ENCODE data around the gene CABLES1.

Gene CABLES1

GRCh38 chr18:23178661-23179081, 43.4 kb downstream of the CABLES1 start:
- no peak overlapping the region for H3K14ac ChIP-seq (ENCODE audit: low read length)
- H2BK12ac ChIP-seq (ENCODE audit: low read length), result no peak overlapping the region
- H3K27me3 ChIP-seq (ENCODE audit: control insufficient read depth in 3 of 3, insufficient read depth in 3 of 3, low read depth in 1 of 3, low read length in 3 of 3), result no peaks in the 10 kb centered on the region
- no peak for DNase-seq (ENCODE audit: low spot score)
- H3K4me1 ChIP-seq (ENCODE audit: control insufficient read depth in 2 of 2, insufficient read depth in 1 of 2, low read depth in 1 of 2, low read length in 2 of 2), result peaks cover 0 to 9% of the 10 kb centered on the region in 2 donors
- H3K36me3 ChIP-seq (replicated peaks in 1 of 2; ENCODE audit: control insufficient read depth in 2 of 2, insufficient read depth in 2 of 2, low read length in 2 of 2), result no peaks in the 10 kb centered on the region
- H3K4ac ChIP-seq (ENCODE audit: low read length), result no peak overlapping the region
- H2BK120ac ChIP-seq (ENCODE audit: low read depth, low read length), result no peak overlapping the region
- WGBS, 2 donors (ENCODE audit: extremely low coverage in 2 of 2, insufficient read length in 2 of 2, insufficient replicate concordance in 1 of 2), result no CpG with 5 or more reads among the region's 6 CpGs
- H2BK15ac ChIP-seq (ENCODE audit: low read length), result no peak overlapping the region
- H2AFZ ChIP-seq (ENCODE audit: low read length), result no peak overlapping the region
- H3K4me2 ChIP-seq (ENCODE audit: insufficient read depth, low read length, poor library complexity, severe bottlenecking), result no peak overlapping the region
- no peak overlapping the region for H3K4me3 ChIP-seq (ENCODE audit: low read length in 2 of 2)
- no peak overlapping the region for H3K9ac ChIP-seq (ENCODE audit: low read depth, low read length, poor library complexity)
- H3K18ac ChIP-seq (ENCODE audit: low read length), result no peak overlapping the region
- H3K9me3 ChIP-seq (replicated peaks in 1 of 2; ENCODE audit: control insufficient read depth in 2 of 2, insufficient read depth in 1 of 2, low read depth in 1 of 2, low read length in 2 of 2), result peaks cover 0 to 2% of the 10 kb centered on the region in 2 donors
- no peak overlapping the region for H4K8ac ChIP-seq (ENCODE audit: low read depth, low read length)
- no peak overlapping the region for H3K27ac ChIP-seq (replicated peaks; ENCODE audit: low read length)
- H4K91ac ChIP-seq (ENCODE audit: low read depth, low read length, poor library complexity), result no peak overlapping the region
- no peak overlapping the region for H3K23ac ChIP-seq (ENCODE audit: low read depth, low read length, poor library complexity)
- no peak overlapping the region for H2BK5ac ChIP-seq (ENCODE audit: low read length)
- no peak overlapping the region for H2AK5ac ChIP-seq (ENCODE audit: low read depth, low read length)
- no peaks in the 10 kb centered on the region for H3K79me1 ChIP-seq (ENCODE audit: low read depth, low read length)

- no peak overlapping the region for H2BK120ac ChIP-seq (ENCODE audit: low read depth, low read length)
- H3K9ac ChIP-seq (ENCODE audit: low read depth, low read length, poor library complexity), result no peak overlapping the region
- H2AK5ac ChIP-seq (ENCODE audit: low read depth, low read length), result no peak overlapping the region
- H3K4ac ChIP-seq (ENCODE audit: low read length), result no peak overlapping the region
- no peak for DNase-seq (ENCODE audit: low spot score)
- H3K4me3 ChIP-seq (ENCODE audit: low read length in 2 of 2), result no peak overlapping the region
- H3K27ac ChIP-seq (replicated peaks; ENCODE audit: low read length), result no peak overlapping the region
- H3K9me3 ChIP-seq (replicated peaks in 1 of 2; ENCODE audit: control insufficient read depth in 2 of 2, insufficient read depth in 1 of 2, low read depth in 1 of 2, low read length in 2 of 2), result peaks cover 0 to 2% of the 10 kb centered on the region in 2 donors
- no peak overlapping the region for H3K4me2 ChIP-seq (ENCODE audit: insufficient read depth, low read length, poor library complexity, severe bottlenecking)
- peaks cover 0 to 9% of the 10 kb centered on the region in 2 donors for H3K4me1 ChIP-seq (ENCODE audit: control insufficient read depth in 2 of 2, insufficient read depth in 1 of 2, low read depth in 1 of 2, low read length in 2 of 2)
- no peak overlapping the region for H2AFZ ChIP-seq (ENCODE audit: low read length)
- H3K79me1 ChIP-seq (ENCODE audit: low read depth, low read length), result no peaks in the 10 kb centered on the region
- no peak overlapping the region for H2BK5ac ChIP-seq (ENCODE audit: low read length)
- H2BK15ac ChIP-seq (ENCODE audit: low read length), result no peak overlapping the region
- no peak overlapping the region for H3K23ac ChIP-seq (ENCODE audit: low read depth, low read length, poor library complexity)
- H3K14ac ChIP-seq (ENCODE audit: low read length), result no peak overlapping the region
- H4K8ac ChIP-seq (ENCODE audit: low read depth, low read length), result no peak overlapping the region
- no peaks in the 10 kb centered on the region for H3K27me3 ChIP-seq (ENCODE audit: control insufficient read depth in 3 of 3, insufficient read depth in 3 of 3, low read depth in 1 of 3, low read length in 3 of 3)
- no peak overlapping the region for H4K91ac ChIP-seq (ENCODE audit: low read depth, low read length, poor library complexity)
- H3K18ac ChIP-seq (ENCODE audit: low read length), result no peak overlapping the region
- no peak overlapping the region for H2BK12ac ChIP-seq (ENCODE audit: low read length)
- no CpG with 5 or more reads among the region's 6 CpGs for WGBS, 2 donors (ENCODE audit: extremely low coverage in 2 of 2, insufficient read length in 2 of 2, insufficient replicate concordance in 1 of 2)
- no peaks in the 10 kb centered on the region for H3K36me3 ChIP-seq (replicated peaks in 1 of 2; ENCODE audit: control insufficient read depth in 2 of 2, insufficient read depth in 2 of 2, low read length in 2 of 2)
Observed at GRCh38 chr18:23179416-23179815, 44.1 kb downstream of the CABLES1 start.

GRCh38 chr18:23181547-23181946, 46.3 kb downstream of the CABLES1 start:
- H3K27ac ChIP-seq (replicated peaks; ENCODE audit: low read length), result no peak overlapping the region
- peak overlapping the region; percentile 58 for H3K18ac ChIP-seq (ENCODE audit: low read length)
- H2BK15ac ChIP-seq (ENCODE audit: low read length), result no peak overlapping the region
- no peak overlapping the region for H3K4me2 ChIP-seq (ENCODE audit: insufficient read depth, low read length, poor library complexity, severe bottlenecking)
- no peak overlapping the region for H4K8ac ChIP-seq (ENCODE audit: low read depth, low read length)
- no peak overlapping the region for H2BK12ac ChIP-seq (ENCODE audit: low read length)
- H3K36me3 ChIP-seq (replicated peaks in 1 of 2; ENCODE audit: control insufficient read depth in 2 of 2, insufficient read depth in 2 of 2, low read length in 2 of 2), result no peaks in the 10 kb centered on the region
- no peak overlapping the region for H3K4ac ChIP-seq (ENCODE audit: low read length)
- no peak for DNase-seq (ENCODE audit: low spot score)
- H3K4me1 ChIP-seq (ENCODE audit: control insufficient read depth in 2 of 2, insufficient read depth in 1 of 2, low read depth in 1 of 2, low read length in 2 of 2), result peaks cover 0 to 6% of the 10 kb centered on the region in 2 donors
- H3K9ac ChIP-seq (ENCODE audit: low read depth, low read length, poor library complexity), result no peak overlapping the region
- H3K4me3 ChIP-seq (ENCODE audit: low read length in 2 of 2), result no peak overlapping the region
- H3K9me3 ChIP-seq (replicated peaks in 1 of 2; ENCODE audit: control insufficient read depth in 2 of 2, insufficient read depth in 1 of 2, low read depth in 1 of 2, low read length in 2 of 2), result peaks cover 0 to 2% of the 10 kb centered on the region in 2 donors
- H2AK5ac ChIP-seq (ENCODE audit: low read depth, low read length), result no peak overlapping the region
- no peak overlapping the region for H2BK120ac ChIP-seq (ENCODE audit: low read depth, low read length)
- no peak overlapping the region for H3K23ac ChIP-seq (ENCODE audit: low read depth, low read length, poor library complexity)
- no peak overlapping the region for H3K14ac ChIP-seq (ENCODE audit: low read length)
- H4K91ac ChIP-seq (ENCODE audit: low read depth, low read length, poor library complexity), result no peak overlapping the region
- no peak overlapping the region for H2BK5ac ChIP-seq (ENCODE audit: low read length)
- no peaks in the 10 kb centered on the region for H3K27me3 ChIP-seq (ENCODE audit: control insufficient read depth in 3 of 3, insufficient read depth in 3 of 3, low read depth in 1 of 3, low read length in 3 of 3)
- no peak overlapping the region for H2AFZ ChIP-seq (ENCODE audit: low read length)
- H3K79me1 ChIP-seq (ENCODE audit: low read depth, low read length), result no peaks in the 10 kb centered on the region

- H4K91ac ChIP-seq (ENCODE audit: low read depth, low read length, poor library complexity), result no peak overlapping the region
- H3K4ac ChIP-seq (ENCODE audit: low read length), result no peak overlapping the region
- DNase-seq (ENCODE audit: low spot score), result no peak
- H3K27ac ChIP-seq (replicated peaks; ENCODE audit: low read length), result no peak overlapping the region
- H3K9me3 ChIP-seq (replicated peaks in 1 of 2; ENCODE audit: control insufficient read depth in 2 of 2, insufficient read depth in 1 of 2, low read depth in 1 of 2, low read length in 2 of 2), result peaks cover 0 to 2% of the 10 kb centered on the region in 2 donors
- no peak overlapping the region for H2BK15ac ChIP-seq (ENCODE audit: low read length)
- no peak overlapping the region for H3K4me2 ChIP-seq (ENCODE audit: insufficient read depth, low read length, poor library complexity, severe bottlenecking)
- H3K4me3 ChIP-seq (ENCODE audit: low read length in 2 of 2), result no peak overlapping the region
- WGBS, 2 donors (ENCODE audit: extremely low coverage in 2 of 2, insufficient read length in 2 of 2, insufficient replicate concordance in 1 of 2), result no CpG with 5 or more reads among the region's 9 CpGs
- no peak overlapping the region for H2BK12ac ChIP-seq (ENCODE audit: low read length)
- no peak overlapping the region for H3K9ac ChIP-seq (ENCODE audit: low read depth, low read length, poor library complexity)
- H2AFZ ChIP-seq (ENCODE audit: low read length), result no peak overlapping the region
- no peak overlapping the region for H2AK5ac ChIP-seq (ENCODE audit: low read depth, low read length)
- H3K14ac ChIP-seq (ENCODE audit: low read length), result no peak overlapping the region
- no peak overlapping the region for H2BK120ac ChIP-seq (ENCODE audit: low read depth, low read length)
- no peaks in the 10 kb centered on the region for H3K27me3 ChIP-seq (ENCODE audit: control insufficient read depth in 3 of 3, insufficient read depth in 3 of 3, low read depth in 1 of 3, low read length in 3 of 3)
- no peaks in the 10 kb centered on the region for H3K36me3 ChIP-seq (replicated peaks in 1 of 2; ENCODE audit: control insufficient read depth in 2 of 2, insufficient read depth in 2 of 2, low read length in 2 of 2)
- no peaks in the 10 kb centered on the region for H3K79me1 ChIP-seq (ENCODE audit: low read depth, low read length)
- no peak overlapping the region for H3K18ac ChIP-seq (ENCODE audit: low read length)
- H3K4me1 ChIP-seq (ENCODE audit: control insufficient read depth in 2 of 2, insufficient read depth in 1 of 2, low read depth in 1 of 2, low read length in 2 of 2), result peaks cover 0 to 1% of the 10 kb centered on the region in 2 donors
- no peak overlapping the region for H2BK5ac ChIP-seq (ENCODE audit: low read length)
- H3K23ac ChIP-seq (ENCODE audit: low read depth, low read length, poor library complexity), result no peak overlapping the region
- H4K8ac ChIP-seq (ENCODE audit: low read depth, low read length), result no peak overlapping the region
Observed at GRCh38 chr18:23182606-23183005, 47.3 kb downstream of the CABLES1 start.

Data from neuronal stem cell (in vitro differentiated cells).